ENCODE data around the gene PML.

The PML gene

GRCh38 chr15:74028646-74029045, 34.1 kb downstream of the PML start:
- DNase-seq: no peak
- H3K36me3 Mint-ChIP-seq (ENCODE audit: low read depth): peaks cover 76% of the 10 kb centered on the region
- no peak overlapping the region for H3K4me3 Mint-ChIP-seq
- H3K4me1 Mint-ChIP-seq (ENCODE audit: low read depth): peaks cover under 1% of the 10 kb centered on the region
- H3K27ac Mint-ChIP-seq: no peak overlapping the region
- no peaks in the 10 kb centered on the region for H3K27me3 Mint-ChIP-seq
- H3K9me3 Mint-ChIP-seq: no peaks in the 10 kb centered on the region

GRCh38 chr15:74032046-74032445, 37.5 kb downstream of the PML start:
- peak overlapping the region; percentile 4 for H3K27ac Mint-ChIP-seq
- H3K36me3 Mint-ChIP-seq (ENCODE audit: low read depth): peaks cover 80% of the 10 kb centered on the region

GRCh38 chr15:74032606-74033561, 38.4 kb downstream of the PML start:
- Mint-ChIP-seq H3K27me3 (no peaks in the 10 kb centered on the region), H3K4me3 (no peak overlapping the region), H3K36me3 (ENCODE audit: low read depth) (peaks cover 82% of the 10 kb centered on the region), H3K9me3 (no peaks in the 10 kb centered on the region), H3K4me1 (ENCODE audit: low read depth) (no peaks in the 10 kb centered on the region), H3K27ac (no peak overlapping the region)
- no peak for DNase-seq

More at GRCh38 chr15:74032046-74032445, 37.5 kb downstream of the PML start:
- Mint-ChIP-seq H3K4me3 (no peak overlapping the region), H3K9me3 (no peaks in the 10 kb centered on the region), H3K27me3 (no peaks in the 10 kb centered on the region), H3K4me1 (ENCODE audit: low read depth) (no peaks in the 10 kb centered on the region)
- DNase-seq: no peak

GRCh38 chr15:74034206-74034755, 39.8 kb downstream of the PML start:
- DNase-seq: peak; percentile 17
- Mint-ChIP-seq H3K4me3 (no peak overlapping the region), H3K36me3 (ENCODE audit: low read depth) (peaks cover 74% of the 10 kb centered on the region), H3K4me1 (ENCODE audit: low read depth) (no peaks in the 10 kb centered on the region), H3K27me3 (no peaks in the 10 kb centered on the region), H3K27ac (peak overlapping the region; percentile 59), H3K9me3 (no peaks in the 10 kb centered on the region)

- Mint-ChIP-seq H3K4me1 (ENCODE audit: low read depth) (no peaks in the 10 kb centered on the region), H3K27me3 (no peaks in the 10 kb centered on the region), H3K9me3 (no peaks in the 10 kb centered on the region), H3K27ac (no peak overlapping the region), H3K36me3 (ENCODE audit: low read depth) (peaks cover 68% of the 10 kb centered on the region), H3K4me3 (no peak overlapping the region)
- DNase-seq: no peak
Measured at GRCh38 chr15:74035121-74036017, 40.9 kb downstream of the PML start.

GRCh38 chr15:74036271-74037170, 42.0 kb downstream of the PML start:
- Mint-ChIP-seq H3K27ac (peak overlapping the region; percentile 68), H3K9me3 (no peaks in the 10 kb centered on the region), H3K4me1 (ENCODE audit: low read depth) (no peaks in the 10 kb centered on the region), H3K4me3 (no peak overlapping the region), H3K36me3 (ENCODE audit: low read depth) (peaks cover 61% of the 10 kb centered on the region), H3K27me3 (no peaks in the 10 kb centered on the region)
- peak; percentile 1 for DNase-seq

- peaks cover 55% of the 10 kb centered on the region for H3K36me3 Mint-ChIP-seq (ENCODE audit: low read depth)
- H3K4me3 Mint-ChIP-seq: no peak overlapping the region
- no peaks in the 10 kb centered on the region for H3K9me3 Mint-ChIP-seq
- H3K27me3 Mint-ChIP-seq: no peaks in the 10 kb centered on the region
- H3K27ac Mint-ChIP-seq: peak overlapping the region; percentile 47
- H3K4me1 Mint-ChIP-seq (ENCODE audit: low read depth): no peaks in the 10 kb centered on the region
- DNase-seq: peak; percentile 22
Measured at GRCh38 chr15:74037171-74038117, 42.9 kb downstream of the PML start.

- no peak for DNase-seq
- Mint-ChIP-seq H3K27ac (no peak overlapping the region), H3K4me3 (no peak overlapping the region), H3K4me1 (ENCODE audit: low read depth) (no peaks in the 10 kb centered on the region), H3K9me3 (no peaks in the 10 kb centered on the region), H3K36me3 (ENCODE audit: low read depth) (peaks cover 52% of the 10 kb centered on the region), H3K27me3 (no peaks in the 10 kb centered on the region)
Measured at GRCh38 chr15:74038707-74039655, 44.5 kb downstream of the PML start.

- no peak overlapping the region for H3K4me3 Mint-ChIP-seq
- no peaks in the 10 kb centered on the region for H3K9me3 Mint-ChIP-seq
- H3K27ac Mint-ChIP-seq: no peak overlapping the region
- DNase-seq: no peak
- peaks cover 47% of the 10 kb centered on the region for H3K36me3 Mint-ChIP-seq (ENCODE audit: low read depth)
- no peaks in the 10 kb centered on the region for H3K27me3 Mint-ChIP-seq
- H3K4me1 Mint-ChIP-seq (ENCODE audit: low read depth): no peaks in the 10 kb centered on the region
Measured at GRCh38 chr15:74039656-74040010, 45.1 kb downstream of the PML start.

- DNase-seq: no peak
- peak overlapping the region; percentile 15 for H3K27ac Mint-ChIP-seq
- peaks cover 42% of the 10 kb centered on the region for H3K36me3 Mint-ChIP-seq (ENCODE audit: low read depth)
- no peaks in the 10 kb centered on the region for H3K4me1 Mint-ChIP-seq (ENCODE audit: low read depth)
- no peaks in the 10 kb centered on the region for H3K27me3 Mint-ChIP-seq
- no peak overlapping the region for H3K4me3 Mint-ChIP-seq
- H3K9me3 Mint-ChIP-seq: no peaks in the 10 kb centered on the region
Measured at GRCh38 chr15:74040109-74040850, 45.8 kb downstream of the PML start.

GRCh38 chr15:74041311-74041756, 46.8 kb downstream of the PML start:
- no peak overlapping the region for H3K27ac Mint-ChIP-seq
- H3K9me3 Mint-ChIP-seq: no peaks in the 10 kb centered on the region
- H3K4me3 Mint-ChIP-seq: no peak overlapping the region
- no peaks in the 10 kb centered on the region for H3K4me1 Mint-ChIP-seq (ENCODE audit: low read depth)
- H3K27me3 Mint-ChIP-seq: no peaks in the 10 kb centered on the region
- DNase-seq: no peak
- H3K36me3 Mint-ChIP-seq (ENCODE audit: low read depth): peaks cover 34% of the 10 kb centered on the region

All from activated T-cell treated with anti-CD3 and anti-CD28 coated beads, Interleukin-2, amount 50 U/mL, for 24 hours (primary cell).